ENCODE data around the gene CDYL2. TPM values are rescaled to one million over a fixed set of nuclear protein-coding genes. Genes with fewer than 3 reads are reported as not detected.

The CDYL2 gene
- total RNA-seq, 2 donors from 2014 or later, result 4.6 to 20.4 TPM

DNA sequence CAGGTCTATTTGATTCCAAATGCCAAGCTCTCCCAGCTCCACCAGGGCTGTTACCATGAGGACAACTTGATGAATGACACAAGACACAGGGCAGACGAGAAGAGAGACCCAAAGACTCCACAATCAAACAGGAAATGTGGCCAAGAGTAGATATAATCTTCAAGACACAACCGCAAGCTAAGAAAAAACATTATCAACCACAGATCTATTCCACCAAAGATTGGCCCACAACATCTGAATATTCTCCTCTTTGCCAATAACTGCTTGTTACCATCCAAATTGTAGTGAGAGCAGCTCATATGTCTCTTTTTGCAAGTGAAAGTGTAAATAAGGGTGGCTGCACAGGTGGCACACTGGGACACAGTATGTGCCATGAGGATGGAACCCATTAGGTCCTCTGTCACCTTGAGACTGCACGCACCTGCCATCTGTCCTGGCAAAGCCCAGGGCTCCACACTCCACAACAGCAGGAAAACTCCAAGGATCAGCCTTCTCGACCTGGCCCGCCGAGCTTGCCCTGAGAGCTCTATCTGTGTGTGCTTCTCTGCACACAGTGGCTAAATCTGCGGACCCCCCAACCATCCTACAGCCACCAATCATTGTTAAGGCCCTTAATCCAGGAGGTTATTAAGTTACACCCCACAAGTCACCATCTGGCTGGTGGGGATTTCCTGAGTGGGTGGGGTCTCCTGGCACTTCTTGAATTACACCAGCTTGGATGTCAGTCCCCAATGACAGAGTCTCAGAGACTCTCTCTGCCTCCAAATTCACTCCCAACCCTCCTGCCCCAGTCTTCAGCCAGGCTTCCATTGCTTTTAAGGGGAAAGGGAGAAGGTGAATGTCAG, 213.1 kb downstream of the CDYL2 start:
- Histone ChIP-seq H3K27ac (no peak overlapping the region), H3K4me1 (ENCODE audit: control insufficient read depth in 1 of 2, low read depth in 2 of 2) (no peaks in the 10 kb centered on the region), H3K4me3 (no peak overlapping the region), H3K27me3 (replicated peaks; ENCODE audit: insufficient read depth) (no peaks in the 10 kb centered on the region), H3K36me3 (no peaks in the 10 kb centered on the region), H3K9me3 (no peaks in the 10 kb centered on the region)
- ATAC-seq (ENCODE audit: insufficient number of reproducible peaks, low FRiP score, low read depth), result no peak
- TF ChIP-seq, protein P1, sequence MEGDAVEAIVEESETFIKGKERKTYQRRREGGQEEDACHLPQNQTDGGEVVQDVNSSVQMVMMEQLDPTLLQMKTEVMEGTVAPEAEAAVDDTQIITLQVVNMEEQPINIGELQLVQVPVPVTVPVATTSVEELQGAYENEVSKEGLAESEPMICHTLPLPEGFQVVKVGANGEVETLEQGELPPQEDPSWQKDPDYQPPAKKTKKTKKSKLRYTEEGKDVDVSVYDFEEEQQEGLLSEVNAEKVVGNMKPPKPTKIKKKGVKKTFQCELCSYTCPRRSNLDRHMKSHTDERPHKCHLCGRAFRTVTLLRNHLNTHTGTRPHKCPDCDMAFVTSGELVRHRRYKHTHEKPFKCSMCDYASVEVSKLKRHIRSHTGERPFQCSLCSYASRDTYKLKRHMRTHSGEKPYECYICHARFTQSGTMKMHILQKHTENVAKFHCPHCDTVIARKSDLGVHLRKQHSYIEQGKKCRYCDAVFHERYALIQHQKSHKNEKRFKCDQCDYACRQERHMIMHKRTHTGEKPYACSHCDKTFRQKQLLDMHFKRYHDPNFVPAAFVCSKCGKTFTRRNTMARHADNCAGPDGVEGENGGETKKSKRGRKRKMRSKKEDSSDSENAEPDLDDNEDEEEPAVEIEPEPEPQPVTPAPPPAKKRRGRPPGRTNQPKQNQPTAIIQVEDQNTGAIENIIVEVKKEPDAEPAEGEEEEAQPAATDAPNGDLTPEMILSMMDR (IDR thresholded peaks at IDR 0.05), result no peak
- no peak for DNase-seq (ENCODE audit: low spot score)

DNA sequence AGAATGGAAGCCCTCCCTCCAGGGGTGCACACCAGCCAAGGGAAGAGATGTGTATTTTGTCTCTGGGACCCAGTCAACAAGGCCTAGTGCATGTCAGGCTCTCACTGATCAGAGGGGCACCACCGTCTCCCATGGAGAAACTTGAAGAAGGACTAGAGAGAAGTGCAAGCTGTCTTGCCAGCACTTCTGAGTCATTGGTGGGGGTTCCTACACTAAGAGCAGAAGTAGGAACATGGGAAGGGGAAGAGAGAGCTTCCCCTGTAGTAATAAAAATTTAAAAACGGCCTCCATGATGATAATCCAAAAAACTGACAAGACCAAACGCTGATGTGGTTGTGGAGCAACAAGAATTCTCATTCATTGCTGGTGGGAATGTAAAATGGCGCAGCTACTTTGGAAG, 217.3 kb downstream of the CDYL2 start:
- ATAC-seq (ENCODE audit: insufficient number of reproducible peaks, low FRiP score, low read depth), result no peak
- TF ChIP-seq, protein P1 (IDR thresholded peaks at IDR 0.05), result no peak

DNA sequence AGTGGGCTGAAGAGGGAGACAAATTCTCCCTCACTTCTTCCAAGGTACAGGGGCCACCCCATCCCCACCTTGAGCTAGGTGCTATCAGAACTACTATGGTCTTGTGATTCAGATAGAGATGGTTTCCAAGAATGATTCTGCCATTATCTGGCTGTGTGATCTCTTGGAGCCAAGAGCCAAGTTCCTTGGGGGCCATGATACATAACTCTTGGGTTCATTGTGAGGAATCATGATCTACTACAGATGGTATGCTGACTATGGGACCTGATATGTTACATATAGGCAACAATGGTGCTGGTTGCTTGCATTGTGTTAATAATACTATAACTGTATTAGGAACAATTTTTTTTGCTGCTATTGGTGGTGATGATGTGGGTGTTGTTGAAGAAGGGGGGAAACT, 217.9 kb downstream of the CDYL2 start:
- Histone ChIP-seq H3K9me3 (no peaks in the 10 kb centered on the region), H3K36me3 (no peaks in the 10 kb centered on the region), H3K4me1 (ENCODE audit: control insufficient read depth in 1 of 2, low read depth in 2 of 2) (no peaks in the 10 kb centered on the region), H3K4me3 (no peak overlapping the region), H3K27ac (no peak overlapping the region), H3K27me3 (replicated peaks; ENCODE audit: insufficient read depth) (no peaks in the 10 kb centered on the region)
- no peak for ATAC-seq (ENCODE audit: insufficient number of reproducible peaks, low FRiP score, low read depth)
- TF ChIP-seq, protein P1 (IDR thresholded peaks at IDR 0.05), result no peak
- DNase-seq (ENCODE audit: low spot score), result no peak

More for the DNA sequence above, 217.3 kb downstream of the CDYL2 start:
- no peaks in the 10 kb centered on the region for H3K27me3 ChIP-seq (replicated peaks; ENCODE audit: insufficient read depth)
- no peak overlapping the region for H3K4me3 ChIP-seq
- no peaks in the 10 kb centered on the region for H3K9me3 ChIP-seq
- H3K36me3 ChIP-seq, result no peaks in the 10 kb centered on the region
- no peak for DNase-seq (ENCODE audit: low spot score)
- no peaks in the 10 kb centered on the region for H3K4me1 ChIP-seq (ENCODE audit: control insufficient read depth in 1 of 2, low read depth in 2 of 2)
- no peak overlapping the region for H3K27ac ChIP-seq

DNA sequence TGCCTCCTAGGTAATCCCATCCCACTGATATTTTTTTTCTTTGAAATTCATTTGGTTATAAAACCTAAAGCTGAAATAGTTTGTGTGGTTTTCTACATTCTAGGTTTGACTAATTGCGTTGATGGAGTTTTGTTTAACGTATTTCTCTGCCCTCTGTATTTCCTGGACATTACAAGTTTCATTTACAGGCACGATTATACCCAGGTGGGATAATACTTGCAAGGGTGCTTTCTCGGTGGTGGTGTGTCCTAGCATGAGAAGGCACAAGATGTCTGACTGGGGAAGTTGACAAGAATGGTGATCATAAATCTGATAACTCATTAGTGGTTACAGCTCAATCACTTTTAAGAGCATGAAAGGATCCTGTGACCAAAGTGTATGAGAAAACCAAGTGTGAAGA, 218.6 kb downstream of the CDYL2 start:
- DNase-seq (ENCODE audit: low spot score), result no peak
- H3K36me3 ChIP-seq, result no peaks in the 10 kb centered on the region
- H3K4me3 ChIP-seq, result no peak overlapping the region

DNA sequence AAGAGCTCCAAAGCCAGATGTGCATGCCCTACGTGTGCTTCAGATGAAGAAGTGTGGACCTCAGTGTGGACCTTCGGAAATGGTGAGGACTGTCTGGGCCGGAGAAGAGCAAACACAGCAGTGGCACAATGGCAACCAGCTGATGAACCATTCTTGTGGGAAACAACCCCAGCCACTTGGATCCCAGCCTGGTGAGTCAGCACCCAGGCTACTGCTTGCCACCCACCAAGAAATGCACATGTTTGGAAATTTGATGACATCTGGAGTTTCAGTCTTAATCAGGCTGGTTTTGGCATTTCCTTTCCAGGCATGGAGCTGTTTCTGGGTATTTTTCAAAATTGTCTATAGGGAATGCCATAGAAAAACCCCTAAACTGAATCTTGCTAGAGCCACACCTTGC, 220.9 kb downstream of the CDYL2 start:
- Histone ChIP-seq H3K4me3 (no peak overlapping the region), H3K27ac (no peak overlapping the region), H3K27me3 (replicated peaks; ENCODE audit: insufficient read depth) (no peaks in the 10 kb centered on the region), H3K9me3 (no peaks in the 10 kb centered on the region), H3K4me1 (ENCODE audit: control insufficient read depth in 1 of 2, low read depth in 2 of 2) (no peaks in the 10 kb centered on the region), H3K36me3 (no peaks in the 10 kb centered on the region)
- TF ChIP-seq, protein P1 (IDR thresholded peaks at IDR 0.05), result no peak
- ATAC-seq (ENCODE audit: insufficient number of reproducible peaks, low FRiP score, low read depth) (no peak), DNase-seq (ENCODE audit: low spot score) (no peak)

More for the DNA sequence above, 218.6 kb downstream of the CDYL2 start:
- Histone ChIP-seq H3K4me1 (ENCODE audit: control insufficient read depth in 1 of 2, low read depth in 2 of 2) (no peaks in the 10 kb centered on the region), H3K27ac (no peak overlapping the region), H3K9me3 (no peaks in the 10 kb centered on the region), H3K27me3 (replicated peaks; ENCODE audit: insufficient read depth) (no peaks in the 10 kb centered on the region)
- TF ChIP-seq, protein P1 (IDR thresholded peaks at IDR 0.05), result no peak
- no peak for ATAC-seq (ENCODE audit: insufficient number of reproducible peaks, low FRiP score, low read depth)

Data from thoracic aorta (tissue), 2 donors.